IPS-NIHi11 (cell line): ENCODE results near the gene FGA.
A peak's percentile ranks its signal among the peaks of the same experiment; 100 is the strongest.

ENCODE experiments used
- DNase-seq: peaks from one replicate; pipeline ENCODE4 v3.0.0; 2012; ENCODE audit warnings: mixed read lengths, low spot score

The FGA gene

DNA sequence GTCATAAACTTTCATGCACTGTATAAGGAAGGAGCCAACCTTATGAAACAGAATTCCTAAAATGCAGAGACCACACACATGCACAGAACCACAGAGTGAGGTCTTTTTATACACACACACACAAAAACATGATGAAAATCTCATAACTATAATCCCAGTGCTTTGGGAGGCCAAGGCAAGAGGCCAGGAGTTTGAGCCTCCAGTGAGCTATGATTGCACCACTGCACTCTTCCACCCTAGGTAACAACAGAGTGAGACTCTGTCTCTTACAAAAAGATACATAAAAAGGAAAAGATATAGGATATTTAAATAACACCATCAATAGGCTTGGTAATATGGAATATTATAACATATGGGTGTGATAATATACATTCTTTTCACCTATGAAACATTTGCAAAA lies 10.6 kb downstream of the FGA start:
- DNase-seq, result no peak

DNA sequence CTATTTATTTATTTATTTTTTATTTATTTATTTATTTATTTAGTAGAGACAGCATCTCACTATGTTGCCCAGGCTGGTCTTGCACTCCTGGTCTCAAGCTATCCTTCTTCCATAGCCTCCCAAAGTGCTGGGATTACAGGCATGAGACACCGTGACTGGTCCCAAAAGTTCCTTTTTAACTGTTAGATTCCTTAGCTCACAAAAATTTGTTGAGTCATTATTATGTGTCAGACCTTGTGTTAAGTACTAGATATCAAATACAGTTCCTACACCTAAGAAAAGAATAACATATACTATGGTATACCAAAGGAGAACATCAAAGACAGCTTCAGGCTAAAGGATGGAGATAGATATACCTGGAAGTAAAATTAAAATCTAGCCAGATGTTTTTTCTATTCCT lies 11.6 kb downstream of the FGA start:
- DNase-seq, result no peak

DNA sequence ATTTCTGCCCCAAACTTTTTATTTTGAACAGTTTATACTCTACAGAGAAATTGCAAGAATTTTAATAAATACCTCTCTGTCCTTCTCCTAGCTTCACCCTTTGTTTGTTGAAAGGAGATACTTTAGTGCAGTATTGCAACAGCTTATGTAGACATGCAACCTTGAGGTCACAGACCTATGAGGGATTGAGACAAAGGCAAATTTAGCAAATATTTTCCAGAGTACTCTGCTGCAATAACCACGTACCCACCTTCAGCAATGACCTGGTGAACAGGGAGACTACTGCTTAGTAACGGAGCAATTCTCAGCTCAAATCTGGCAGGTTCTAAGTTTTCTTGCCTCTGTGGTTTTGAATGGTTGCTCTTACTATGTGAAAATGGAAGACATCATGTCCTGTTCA lies 13.2 kb downstream of the FGA start:
- DNase-seq, result no peak

DNA sequence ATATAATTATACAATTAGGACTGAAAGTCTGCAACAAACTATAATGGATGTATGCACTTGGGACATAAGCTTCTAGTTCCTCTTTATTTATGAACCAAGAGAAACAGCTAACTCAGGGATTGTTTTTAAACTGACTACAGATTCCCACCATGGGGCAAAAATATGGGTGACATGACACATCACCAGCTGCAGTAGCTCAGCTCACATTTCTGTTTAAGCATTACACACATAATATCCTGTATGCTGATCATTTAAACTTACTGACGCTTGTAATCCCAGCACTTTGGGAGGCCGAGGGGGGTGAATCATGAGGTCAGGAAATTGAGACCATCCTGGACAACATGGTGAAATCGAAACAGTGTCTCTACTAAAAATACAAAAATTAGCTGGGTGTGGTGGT lies 16.2 kb downstream of the FGA start:
- no peak for DNase-seq

DNA sequence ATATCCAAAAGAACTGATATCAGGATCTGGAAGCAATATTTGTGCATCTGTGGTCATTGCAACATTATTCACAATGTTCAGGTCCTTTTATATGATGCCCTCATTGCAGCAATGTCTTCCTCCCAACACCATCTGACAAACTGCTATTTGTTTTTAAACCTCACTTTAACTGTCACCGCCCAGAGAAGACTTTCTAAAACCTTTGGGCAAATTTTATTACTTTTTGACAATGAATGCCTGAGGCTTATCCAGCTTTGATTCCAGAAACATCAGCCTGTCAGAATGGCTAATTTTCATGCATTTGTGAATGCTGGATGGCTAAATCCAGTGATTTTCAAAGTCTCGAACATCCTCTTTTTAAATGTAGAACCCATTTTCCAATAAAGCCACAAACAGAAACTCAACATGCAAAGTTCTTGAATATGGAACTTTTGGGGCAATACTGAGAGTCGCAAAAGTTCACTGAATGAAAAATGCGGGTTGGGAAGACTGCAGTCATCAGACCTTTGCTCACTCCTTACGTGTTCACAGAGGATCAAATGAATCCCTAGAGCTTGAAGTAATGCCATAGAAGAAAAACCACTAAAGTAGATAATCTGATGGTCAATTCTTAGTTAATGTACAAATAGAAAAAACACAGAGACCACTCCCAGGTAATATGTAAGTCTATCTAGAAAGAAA lies 17.2 kb downstream of the FGA start:
- DNase-seq, result no peak

DNA sequence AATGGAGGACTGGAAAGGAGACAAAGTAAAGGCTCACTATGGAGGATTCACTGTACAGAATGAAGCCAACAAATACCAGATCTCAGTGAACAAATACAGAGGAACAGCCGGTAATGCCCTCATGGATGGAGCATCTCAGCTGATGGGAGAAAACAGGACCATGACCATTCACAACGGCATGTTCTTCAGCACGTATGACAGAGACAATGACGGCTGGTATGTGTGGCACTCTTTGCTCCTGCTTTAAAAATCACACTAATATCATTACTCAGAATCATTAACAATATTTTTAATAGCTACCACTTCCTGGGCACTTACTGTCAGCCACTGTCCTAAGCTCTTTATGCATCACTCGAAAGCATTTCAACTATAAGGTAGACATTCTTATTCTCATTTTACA lies 21.0 kb downstream of the FGA start:
- no peak for DNase-seq

DNA sequence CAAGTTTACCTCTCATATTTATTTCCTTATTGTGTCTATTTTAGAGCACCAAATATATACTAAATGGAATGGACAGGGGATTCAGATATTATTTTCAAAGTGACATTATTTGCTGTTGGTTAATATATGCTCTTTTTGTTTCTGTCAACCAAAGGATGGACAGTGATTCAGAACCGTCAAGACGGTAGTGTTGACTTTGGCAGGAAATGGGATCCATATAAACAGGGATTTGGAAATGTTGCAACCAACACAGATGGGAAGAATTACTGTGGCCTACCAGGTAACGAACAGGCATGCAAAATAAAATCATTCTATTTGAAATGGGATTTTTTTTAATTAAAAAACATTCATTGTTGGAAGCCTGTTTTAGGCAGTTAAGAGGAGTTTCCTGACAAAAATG lies 21.5 kb downstream of the FGA start:
- no peak for DNase-seq

DNA sequence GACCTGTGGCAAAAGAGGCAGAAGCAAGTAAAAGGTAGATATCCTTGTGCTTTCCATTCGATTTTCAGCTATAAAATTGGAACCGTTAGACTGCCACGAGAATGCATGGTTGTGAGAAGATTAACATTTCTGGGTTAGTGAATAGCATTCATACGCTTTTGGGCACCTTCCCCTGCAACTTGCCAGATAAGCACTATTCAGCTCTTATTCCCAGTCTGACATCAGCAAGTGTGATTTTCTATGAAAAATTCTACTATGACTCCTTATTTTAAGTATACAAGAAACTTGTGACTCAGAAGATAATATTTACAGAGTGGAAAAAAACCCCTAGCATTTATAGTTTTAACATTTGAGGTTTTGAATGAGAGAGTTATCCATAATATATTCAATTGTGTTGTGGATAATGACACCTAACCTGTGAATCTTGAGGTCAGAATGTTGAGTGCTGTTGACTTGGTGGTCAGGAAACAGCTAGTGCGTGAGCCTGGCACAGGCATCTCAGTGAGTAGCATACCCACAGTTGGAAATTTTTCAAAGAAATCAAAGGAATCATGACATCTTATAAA lies 23.8 kb downstream of the FGA start:
- no peak for DNase-seq

DNA sequence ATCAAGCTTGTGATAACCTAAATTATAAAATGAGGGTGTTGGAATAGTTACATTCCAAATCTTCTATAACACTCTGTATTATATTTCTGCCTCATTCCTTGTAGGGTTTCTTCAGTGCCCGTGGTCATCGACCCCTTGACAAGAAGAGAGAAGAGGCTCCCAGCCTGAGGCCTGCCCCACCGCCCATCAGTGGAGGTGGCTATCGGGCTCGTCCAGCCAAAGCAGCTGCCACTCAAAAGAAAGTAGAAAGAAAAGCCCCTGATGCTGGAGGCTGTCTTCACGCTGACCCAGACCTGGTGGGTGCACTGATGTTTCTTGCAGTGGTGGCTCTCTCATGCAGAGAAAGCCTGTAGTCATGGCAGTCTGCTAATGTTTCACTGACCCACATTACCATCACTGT lies 24.8 kb downstream of the FGA start:
- DNase-seq, result no peak

DNA sequence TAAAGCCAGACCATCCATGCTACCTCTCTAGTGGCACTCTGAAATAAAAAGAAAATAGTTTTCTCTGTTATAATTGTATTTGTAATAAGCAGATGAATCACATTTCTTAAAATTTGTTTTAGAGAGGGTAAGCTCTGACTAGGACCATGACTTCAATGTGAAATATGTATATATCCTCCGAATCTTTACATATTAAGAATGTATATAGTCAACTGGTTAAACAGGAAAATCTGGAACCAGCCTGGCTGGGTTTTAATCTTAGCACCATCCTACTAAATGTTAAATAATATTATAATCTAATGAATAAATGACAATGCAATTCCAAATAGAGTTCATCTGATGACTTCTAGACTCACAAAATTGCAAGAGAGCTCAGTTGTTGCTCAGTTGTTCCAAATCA lies 26.2 kb downstream of the FGA start:
- DNase-seq, result no peak

DNA sequence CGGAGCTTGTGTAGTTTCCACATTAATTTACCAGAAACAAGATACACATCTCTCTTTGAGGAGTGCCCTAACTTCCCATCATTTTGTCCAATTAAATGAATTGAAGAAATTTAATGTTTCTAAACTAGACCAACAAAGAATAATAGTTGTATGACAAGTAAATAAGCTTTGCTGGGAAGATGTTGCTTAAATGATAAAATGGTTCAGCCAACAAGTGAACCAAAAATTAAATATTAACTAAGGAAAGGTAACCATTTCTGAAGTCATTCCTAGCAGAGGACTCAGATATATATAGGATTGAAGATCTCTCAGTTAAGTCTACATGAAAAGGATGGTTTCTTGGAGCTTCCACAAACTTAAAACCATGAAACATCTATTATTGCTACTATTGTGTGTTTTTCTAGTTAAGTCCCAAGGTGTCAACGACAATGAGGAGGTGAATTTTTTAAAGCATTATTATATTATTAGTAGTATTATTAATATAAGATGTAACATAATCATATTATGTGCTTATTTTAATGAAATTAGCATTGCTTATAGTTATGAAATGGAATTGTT lies 27.8 kb downstream of the FGA start, which contains the start of gene FGB:
Gene FGB, plus strand, starts transcription at position 315 of the 558 bp plus-strand sequence. Its CDS starts 8 bp downstream, at position 323.
- DNase-seq, result no peak

DNA sequence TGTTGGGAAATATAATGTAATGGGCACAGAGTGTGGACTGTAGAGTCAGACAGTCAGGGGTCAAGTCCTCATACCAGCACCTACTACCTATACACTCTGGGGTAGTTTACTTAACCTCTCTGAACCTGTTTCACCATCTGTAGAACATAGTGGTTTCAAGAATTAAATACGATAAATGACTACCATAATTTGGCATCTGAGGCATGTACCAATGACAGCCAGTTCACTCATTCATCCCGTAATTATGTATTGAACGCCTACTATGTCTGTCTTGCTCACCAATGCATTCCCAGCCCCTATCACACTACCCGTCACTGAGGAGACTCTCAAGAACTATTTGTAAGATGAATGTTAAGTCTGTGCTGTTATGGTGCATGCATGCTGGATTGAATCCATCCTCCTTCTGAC lies 29.7 kb downstream of the FGA start:
- no peak for DNase-seq

DNA sequence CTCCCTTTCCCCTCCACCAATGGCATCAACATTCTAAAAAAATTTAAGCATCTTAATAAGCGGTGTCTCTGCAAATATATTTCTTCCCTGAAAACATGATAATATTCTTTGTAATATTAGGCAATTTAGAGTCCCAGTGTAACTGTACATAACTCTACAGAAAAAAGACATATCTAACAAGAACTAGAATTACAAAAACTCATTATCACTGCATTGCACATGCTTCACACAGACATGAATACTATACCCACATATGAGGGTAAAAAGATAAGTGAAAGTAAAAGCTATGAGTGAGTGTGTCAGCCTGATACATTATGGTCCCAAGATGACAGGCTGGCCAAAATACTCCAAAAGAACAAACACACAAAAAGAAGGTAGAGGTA lies 30.1 kb downstream of the FGA start:
- DNase-seq, result no peak

DNA sequence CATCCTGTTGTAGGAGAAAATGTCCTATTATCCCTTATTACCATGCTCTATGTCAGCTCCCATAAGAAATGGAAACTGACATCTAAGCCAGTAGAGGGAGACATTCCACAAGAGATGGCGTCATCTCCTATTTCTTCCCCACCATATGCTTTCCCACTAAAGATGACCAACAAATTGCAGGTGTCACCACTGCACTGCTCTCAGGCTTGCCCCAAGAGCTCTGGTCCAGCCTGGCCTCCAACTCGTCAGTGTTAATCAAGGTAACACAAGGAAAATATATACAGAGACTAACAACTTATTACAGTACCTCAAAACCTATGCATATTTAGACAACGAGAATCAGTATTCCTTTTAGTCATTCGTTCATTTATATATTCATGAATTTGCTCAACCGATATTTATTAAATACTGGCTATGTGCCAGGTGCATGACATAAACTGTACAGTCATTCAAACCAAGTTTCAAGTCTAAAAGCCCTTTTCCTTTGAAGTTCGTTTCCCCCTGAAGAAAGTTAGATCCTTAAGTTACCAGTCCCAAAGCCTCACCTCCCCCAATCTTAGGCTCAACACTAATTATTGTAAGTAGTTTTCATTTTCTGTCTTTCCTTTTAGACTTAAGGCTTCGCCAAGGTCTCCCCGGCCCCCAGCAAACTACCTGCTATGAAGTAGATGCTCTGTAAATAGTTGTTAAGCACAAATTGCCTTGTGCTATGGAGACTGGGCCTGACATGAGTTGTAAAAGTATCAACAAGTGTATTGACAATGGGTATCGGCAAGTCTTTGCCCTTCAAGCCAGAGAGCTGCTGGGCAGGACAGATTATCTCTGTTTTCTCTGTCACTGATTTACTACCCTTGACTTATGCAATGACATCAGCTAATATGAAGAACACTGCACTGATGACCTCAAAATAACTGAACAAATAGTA lies 30.8 kb downstream of the FGA start:
- DNase-seq, result peak; percentile 27

DNA sequence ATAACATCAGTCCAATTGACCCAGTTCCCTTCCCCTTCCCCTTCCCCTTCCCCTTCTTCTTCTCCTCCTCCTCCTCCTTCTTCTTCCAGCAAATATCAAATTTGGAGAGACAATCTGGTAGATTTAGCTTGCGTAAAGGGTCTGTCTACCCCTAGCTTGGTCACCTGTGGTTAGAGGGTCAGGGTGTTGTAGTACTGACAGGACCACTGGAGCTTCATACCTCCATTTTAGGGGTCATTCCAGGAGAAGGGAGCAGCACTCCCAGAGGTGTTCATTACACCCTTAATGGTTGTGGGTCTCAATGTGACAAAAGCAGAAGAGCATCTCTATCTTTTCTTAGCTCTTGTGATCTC lies 31.4 kb downstream of the FGA start:
- no peak for DNase-seq

DNA sequence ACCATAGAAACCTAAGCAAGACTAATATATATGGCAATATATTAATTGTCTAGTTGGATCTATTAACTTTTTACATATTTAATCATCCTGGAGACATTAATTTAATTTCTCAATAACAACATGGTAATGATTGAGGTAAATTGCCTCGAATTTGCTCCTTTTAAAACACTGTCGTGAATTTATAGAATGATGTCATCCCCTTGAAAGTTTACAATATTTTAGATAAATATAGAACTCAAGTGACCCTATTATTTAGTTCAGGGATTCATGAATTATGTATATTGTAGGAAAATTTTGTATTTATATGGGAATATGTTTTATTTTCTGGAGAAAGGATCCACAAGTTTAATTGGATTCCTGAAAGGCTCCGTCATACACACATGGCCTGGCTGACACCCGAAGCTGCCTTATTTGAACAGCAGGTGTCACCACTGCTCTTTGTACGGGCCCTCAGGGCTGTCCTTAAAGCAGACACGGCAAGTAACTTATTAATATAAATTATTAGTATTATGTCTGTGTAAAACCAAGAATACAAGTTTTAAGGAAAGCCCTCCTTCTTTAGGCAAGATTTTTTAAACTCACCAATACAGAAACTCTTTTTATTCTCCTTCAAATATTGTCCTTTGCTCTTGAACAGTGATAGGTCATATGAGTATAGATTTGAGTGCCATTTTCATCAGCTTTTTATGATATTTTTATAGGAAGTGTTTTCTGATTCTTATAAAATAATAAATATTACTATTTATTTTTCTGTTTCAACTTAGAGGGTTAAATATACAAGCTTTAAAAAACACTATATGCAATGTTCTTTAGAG lies 38.5 kb downstream of the FGA start:
- peak; percentile 62 for DNase-seq

DNA sequence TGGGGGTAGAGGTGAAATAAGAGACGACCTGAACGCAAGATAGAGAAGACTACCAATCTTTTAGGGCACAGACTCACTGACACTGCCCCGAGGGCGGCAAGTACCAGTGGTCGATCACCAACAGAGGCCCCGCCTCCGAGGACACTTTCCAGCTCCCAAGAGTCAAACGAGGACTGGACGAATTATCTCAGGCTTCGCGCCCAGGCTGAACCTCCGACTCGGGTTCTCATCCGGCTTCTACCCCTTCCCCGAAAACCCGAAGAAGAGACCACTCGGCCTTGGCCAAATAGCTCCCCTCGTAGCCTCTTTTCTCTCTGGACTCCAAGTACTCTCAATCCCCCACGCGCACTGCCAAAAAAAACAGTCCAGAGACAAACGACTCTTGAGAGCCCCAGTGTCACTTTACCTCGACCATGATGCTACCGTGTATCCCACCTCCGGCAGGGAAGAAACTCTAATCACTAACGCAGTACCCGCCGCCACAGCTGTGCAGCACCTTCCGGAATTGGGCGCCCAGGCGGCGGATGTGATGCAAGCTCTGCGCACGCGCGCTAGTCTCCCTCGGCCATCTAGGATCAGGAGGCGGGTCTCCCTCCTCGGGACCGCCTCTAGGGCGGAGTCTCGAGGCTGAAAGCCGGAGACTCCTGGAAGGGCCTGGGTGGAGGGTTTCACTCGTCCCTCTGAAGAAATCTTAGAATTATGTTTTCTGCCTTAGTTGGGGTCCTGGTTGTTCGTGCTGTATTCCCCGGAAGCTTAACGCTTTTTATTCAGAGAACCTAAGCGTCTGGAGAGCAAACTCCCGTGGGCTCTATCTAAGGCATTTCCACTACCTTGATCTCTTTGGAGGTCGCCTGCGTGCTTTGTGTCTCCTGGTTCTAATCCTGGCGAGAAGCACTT lies 40.4 kb downstream of the FGA start, which contains the start of gene PLRG1:
Gene PLRG1, minus strand, starts transcription at position 507 of the 897 bp plus-strand sequence. Its CDS starts 92 bp downstream, at position 415.
- peak; percentile 93 for DNase-seq

DNA sequence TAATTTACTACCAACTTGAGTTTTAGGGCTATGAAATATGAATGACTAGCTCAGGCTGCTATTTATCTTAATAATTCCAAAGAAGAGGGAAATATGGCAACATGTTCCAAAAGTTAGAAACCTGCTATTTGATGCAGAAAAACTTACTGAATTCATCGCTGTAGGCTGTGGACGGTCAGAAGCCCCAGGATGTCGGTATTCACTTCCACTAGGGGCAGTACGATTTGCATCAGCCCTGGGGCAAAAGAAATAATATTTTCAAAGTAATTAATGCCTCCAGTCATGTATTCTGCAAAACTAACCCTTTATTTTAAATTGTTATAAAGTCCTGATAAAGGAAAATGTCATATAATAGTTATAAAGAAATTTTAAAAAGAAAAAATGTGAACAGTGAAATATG lies 44.9 kb downstream of the FGA start:
- no peak for DNase-seq

DNA sequence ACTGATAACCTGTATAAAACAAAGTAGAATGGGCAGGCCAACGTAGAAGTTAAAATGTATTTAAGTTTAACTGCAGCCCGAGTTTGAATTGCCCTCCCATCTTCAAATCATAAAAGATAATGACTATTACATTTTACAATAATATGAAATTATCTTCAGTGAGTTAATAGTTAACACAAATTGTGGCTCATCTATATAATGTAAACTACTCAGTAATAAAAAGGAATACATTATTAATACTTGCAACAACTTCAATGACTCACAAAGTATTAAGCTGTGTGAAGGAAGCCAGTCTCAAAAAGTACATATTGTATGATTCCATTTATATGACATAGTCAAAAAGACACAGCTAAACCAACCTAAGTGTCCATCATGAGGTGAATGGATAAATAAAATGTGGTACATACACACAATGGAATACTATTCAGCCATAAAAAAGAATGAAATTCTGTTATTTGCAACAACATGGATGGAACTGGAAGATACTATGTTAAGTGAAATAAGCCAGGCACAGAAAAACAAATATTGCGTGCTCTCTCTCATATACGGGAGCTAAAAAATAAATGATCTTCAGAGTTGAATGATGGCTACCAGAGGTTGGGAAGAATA lies 48.2 kb downstream of the FGA start:
- no peak for DNase-seq
